GM12873 (cell line): ENCODE results near the gene IL10RA.

ENCODE experiments used
- TF ChIP-seq, protein P1 (sequence below): IDR thresholded peaks from 2 replicates; pipeline ENCODE4 v1.5.1; 2012; ENCODE audit warnings: low read depth, mild to moderate bottlenecking, moderate library complexity, low read length, control low read depth; ENCODE audit not compliant: insufficient read depth; ENCODE audit errors: missing control alignments

Gene IL10RA

DNA sequence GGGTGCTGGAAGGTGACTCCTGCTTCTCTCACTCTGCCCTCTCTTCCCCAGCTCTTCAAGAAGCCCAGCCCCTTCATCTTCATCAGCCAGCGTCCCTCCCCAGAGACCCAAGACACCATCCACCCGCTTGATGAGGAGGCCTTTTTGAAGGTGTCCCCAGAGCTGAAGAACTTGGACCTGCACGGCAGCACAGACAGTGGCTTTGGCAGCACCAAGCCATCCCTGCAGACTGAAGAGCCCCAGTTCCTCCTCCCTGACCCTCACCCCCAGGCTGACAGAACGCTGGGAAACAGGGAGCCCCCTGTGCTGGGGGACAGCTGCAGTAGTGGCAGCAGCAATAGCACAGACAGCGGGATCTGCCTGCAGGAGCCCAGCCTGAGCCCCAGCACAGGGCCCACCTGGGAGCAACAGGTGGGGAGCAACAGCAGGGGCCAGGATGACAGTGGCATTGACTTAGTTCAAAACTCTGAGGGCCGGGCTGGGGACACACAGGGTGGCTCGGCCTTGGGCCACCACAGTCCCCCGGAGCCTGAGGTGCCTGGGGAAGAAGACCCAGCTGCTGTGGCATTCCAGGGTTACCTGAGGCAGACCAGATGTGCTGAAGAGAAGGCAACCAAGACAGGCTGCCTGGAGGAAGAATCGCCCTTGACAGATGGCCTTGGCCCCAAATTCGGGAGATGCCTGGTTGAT is 12.6 kb downstream of the IL10RA start:
- TF ChIP-seq, protein P1, sequence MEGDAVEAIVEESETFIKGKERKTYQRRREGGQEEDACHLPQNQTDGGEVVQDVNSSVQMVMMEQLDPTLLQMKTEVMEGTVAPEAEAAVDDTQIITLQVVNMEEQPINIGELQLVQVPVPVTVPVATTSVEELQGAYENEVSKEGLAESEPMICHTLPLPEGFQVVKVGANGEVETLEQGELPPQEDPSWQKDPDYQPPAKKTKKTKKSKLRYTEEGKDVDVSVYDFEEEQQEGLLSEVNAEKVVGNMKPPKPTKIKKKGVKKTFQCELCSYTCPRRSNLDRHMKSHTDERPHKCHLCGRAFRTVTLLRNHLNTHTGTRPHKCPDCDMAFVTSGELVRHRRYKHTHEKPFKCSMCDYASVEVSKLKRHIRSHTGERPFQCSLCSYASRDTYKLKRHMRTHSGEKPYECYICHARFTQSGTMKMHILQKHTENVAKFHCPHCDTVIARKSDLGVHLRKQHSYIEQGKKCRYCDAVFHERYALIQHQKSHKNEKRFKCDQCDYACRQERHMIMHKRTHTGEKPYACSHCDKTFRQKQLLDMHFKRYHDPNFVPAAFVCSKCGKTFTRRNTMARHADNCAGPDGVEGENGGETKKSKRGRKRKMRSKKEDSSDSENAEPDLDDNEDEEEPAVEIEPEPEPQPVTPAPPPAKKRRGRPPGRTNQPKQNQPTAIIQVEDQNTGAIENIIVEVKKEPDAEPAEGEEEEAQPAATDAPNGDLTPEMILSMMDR: no peak

DNA sequence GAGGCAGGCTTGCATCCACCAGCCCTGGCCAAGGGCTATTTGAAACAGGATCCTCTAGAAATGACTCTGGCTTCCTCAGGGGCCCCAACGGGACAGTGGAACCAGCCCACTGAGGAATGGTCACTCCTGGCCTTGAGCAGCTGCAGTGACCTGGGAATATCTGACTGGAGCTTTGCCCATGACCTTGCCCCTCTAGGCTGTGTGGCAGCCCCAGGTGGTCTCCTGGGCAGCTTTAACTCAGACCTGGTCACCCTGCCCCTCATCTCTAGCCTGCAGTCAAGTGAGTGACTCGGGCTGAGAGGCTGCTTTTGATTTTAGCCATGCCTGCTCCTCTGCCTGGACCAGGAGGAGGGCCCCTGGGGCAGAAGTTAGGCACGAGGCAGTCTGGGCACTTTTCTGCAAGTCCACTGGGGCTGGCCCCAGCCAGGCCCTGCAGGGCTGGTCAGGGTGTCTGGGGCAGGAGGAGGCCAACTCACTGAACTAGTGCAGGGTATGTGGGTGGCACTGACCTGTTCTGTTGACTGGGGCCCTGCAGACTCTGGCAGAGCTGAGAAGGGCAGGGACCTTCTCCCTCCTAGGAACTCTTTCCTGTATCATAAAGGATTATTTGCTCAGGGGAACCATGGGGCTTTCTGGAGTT is 13.3 kb downstream of the IL10RA start:
- TF ChIP-seq, protein P1: no peak

DNA sequence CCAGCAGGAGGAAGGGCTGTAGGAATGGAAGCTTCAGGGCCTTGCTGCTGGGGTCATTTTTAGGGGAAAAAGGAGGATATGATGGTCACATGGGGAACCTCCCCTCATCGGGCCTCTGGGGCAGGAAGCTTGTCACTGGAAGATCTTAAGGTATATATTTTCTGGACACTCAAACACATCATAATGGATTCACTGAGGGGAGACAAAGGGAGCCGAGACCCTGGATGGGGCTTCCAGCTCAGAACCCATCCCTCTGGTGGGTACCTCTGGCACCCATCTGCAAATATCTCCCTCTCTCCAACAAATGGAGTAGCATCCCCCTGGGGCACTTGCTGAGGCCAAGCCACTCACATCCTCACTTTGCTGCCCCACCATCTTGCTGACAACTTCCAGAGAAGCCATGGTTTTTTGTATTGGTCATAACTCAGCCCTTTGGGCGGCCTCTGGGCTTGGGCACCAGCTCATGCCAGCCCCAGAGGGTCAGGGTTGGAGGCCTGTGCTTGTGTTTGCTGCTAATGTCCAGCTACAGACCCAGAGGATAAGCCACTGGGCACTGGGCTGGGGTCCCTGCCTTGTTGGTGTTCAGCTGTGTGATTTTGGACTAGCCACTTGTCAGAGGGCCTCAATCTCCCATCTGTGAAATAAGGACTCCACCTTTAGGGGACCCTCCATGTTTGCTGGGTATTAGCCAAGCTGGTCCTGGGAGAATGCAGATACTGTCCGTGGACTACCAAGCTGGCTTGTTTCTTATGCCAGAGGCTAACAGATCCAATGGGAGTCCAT is 14.1 kb downstream of the IL10RA start:
- TF ChIP-seq, protein P1: no peak

DNA sequence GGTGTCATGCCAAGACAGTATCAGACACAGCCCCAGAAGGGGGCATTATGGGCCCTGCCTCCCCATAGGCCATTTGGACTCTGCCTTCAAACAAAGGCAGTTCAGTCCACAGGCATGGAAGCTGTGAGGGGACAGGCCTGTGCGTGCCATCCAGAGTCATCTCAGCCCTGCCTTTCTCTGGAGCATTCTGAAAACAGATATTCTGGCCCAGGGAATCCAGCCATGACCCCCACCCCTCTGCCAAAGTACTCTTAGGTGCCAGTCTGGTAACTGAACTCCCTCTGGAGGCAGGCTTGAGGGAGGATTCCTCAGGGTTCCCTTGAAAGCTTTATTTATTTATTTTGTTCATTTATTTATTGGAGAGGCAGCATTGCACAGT is 14.6 kb downstream of the IL10RA start:
- TF ChIP-seq, protein P1: no peak

DNA sequence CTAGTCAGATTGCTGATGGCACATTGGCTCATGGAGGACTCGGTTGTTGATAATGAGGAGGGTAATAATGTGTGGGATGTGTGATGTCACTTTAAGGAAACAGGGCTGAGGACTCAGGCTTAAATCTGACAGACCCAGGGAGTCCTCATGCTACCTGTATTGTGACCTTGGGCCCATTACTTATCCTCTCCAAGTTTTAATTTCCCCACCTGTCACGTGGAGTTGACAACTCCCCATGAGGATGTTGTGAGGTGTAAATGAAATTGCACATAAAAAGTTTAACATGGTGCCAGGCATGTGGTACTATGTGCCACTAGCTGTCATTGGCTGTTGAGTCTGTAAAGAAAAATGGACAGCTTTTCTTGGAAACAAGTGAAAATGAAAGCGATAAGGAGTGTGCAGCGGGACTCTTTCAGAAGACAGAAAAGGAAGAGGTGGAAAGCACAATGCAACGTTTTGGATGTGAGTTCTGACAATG is 15.3 kb downstream of the IL10RA start:
- TF ChIP-seq, protein P1: no peak

DNA sequence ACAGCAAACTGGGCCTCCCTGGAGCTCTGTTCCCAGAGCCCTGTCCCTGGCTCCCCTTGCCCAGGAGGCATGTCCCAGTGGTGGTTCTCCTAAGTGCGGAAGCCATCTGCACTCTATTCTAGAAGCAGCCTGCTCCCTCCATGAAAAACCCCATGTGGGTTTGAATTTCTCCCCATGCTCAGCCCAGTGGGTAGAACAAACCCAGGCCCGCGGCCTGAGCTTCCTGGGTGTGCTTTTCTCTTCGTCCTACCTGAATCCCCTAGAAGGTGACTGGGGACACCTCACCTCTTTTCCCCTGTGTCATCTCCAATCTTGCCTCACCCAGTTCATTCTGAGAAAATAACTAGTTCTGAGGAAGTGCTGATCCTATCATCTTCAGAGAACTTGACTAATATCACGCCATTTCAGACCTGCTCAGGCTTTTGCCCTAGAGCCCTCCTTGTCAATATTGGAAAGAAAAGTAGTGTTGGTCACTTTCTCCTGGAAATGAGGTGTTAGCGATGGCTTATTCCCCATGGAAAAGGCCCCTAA is 15.9 kb downstream of the IL10RA start:
- TF ChIP-seq, protein P1: no peak

DNA sequence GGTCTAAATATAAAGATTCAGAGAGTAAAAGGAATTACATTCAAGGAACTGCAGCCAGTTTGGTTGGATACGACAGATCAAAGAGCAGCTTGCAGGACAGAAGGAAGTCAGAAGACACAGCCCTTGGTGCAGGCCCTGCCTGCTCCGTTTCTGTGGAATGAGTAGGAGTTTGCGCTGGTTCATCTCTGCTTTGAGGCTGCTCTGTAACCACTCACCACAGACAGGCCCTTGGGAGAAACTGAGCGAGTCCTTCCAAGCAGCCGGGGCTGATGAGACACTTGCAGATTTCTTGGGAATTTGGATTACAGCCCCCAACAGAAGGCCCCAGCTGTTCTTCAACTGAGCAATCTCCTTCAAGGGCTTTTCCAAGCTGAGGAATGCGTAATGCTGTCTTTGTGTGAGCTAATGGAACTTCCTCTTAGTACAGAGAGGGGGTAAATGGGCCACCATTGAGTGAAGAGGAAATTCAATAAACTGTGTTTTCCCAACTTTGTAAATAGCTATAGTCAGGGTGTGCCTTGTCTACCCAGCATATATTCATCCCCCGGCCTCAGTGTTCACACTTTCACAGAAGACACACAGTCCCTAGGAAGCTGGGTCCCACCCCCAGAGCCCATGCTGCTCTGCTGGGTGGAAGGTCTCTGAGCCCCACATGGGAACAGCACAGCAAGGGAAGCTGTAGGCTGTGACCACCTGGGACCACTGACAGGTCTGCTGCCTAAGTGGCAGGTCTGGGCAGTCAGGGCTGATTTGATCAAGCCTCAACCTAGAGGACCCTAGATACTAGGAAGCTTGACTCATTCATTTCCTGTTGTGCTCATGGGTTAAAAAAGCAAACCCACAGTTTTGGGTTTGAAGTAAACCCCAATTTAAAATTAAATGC is 16.6 kb downstream of the IL10RA start:
- TF ChIP-seq, protein P1: no peak
